Left hindlimb (tissue), 1 donor: Measurements from ENCODE around the gene CFAP298.
"Not testable (repeated sequence)": the region's sequence is repeated elsewhere in the genome, so short reads cannot be mapped to it uniquely, and the experiment has no call there.

ENCODE experiments used
- DNase-seq: peaks from one replicate; pipeline ENCODE4 v3.0.0-alpha.2; 2018

The CFAP298 gene

GRCh38 chr21:32612075-32612998 lies at the start of gene CFAP298:
Gene CFAP298 (minus strand): TSS chr21:32612377. CDS start chr21:32612243, 134 bp downstream.
- DNase-seq: peak; percentile 95

- DNase-seq: not testable (repeated sequence)
Observed at GRCh38 chr21:32661026-32661782, 49.0 kb upstream of the CFAP298 start.

GRCh38 chr21:32658524-32658923 lies 46.3 kb upstream of the CFAP298 start:
- DNase-seq: no peak

- DNase-seq: no peak
Observed at GRCh38 chr21:32653326-32653901, 41.2 kb upstream of the CFAP298 start.

- DNase-seq: no peak
Observed at GRCh38 chr21:32648165-32648564, 36.0 kb upstream of the CFAP298 start.

- DNase-seq: no peak
Observed at GRCh38 chr21:32645261-32646182, 33.3 kb upstream of the CFAP298 start.

- DNase-seq: no peak
Observed at GRCh38 chr21:32641710-32642698, 29.8 kb upstream of the CFAP298 start.

GRCh38 chr21:32626621-32627196 lies 14.5 kb upstream of the CFAP298 start:
- no peak for DNase-seq

- DNase-seq: not testable (repeated sequence)
Observed at GRCh38 chr21:32618218-32618617, 6.0 kb upstream of the CFAP298 start.

GRCh38 chr21:32613436-32614043 lies 1.4 kb upstream of the CFAP298 start:
- no peak for DNase-seq

GRCh38 chr21:32612999-32613337 lies 791 bp upstream of the CFAP298 start:
- no peak for DNase-seq

GRCh38 chr21:32611471-32611997 lies 643 bp downstream of the CFAP298 start:
- DNase-seq: peak; percentile 49

- DNase-seq: not testable (repeated sequence)
Observed at GRCh38 chr21:32610940-32611339, 1.2 kb downstream of the CFAP298 start.

GRCh38 chr21:32608851-32609250 lies 3.3 kb downstream of the CFAP298 start:
- no peak for DNase-seq

GRCh38 chr21:32605469-32605868 lies 6.7 kb downstream of the CFAP298 start:
- DNase-seq: no peak

GRCh38 chr21:32604464-32604863 lies 7.7 kb downstream of the CFAP298 start:
- no peak for DNase-seq

GRCh38 chr21:32603131-32603530 lies 9.0 kb downstream of the CFAP298 start:
- no peak for DNase-seq

- no peak for DNase-seq
Observed at GRCh38 chr21:32602099-32602498, 10.1 kb downstream of the CFAP298 start.

GRCh38 chr21:32599526-32599925 lies 12.7 kb downstream of the CFAP298 start:
- no peak for DNase-seq

GRCh38 chr21:32599091-32599490 lies 13.1 kb downstream of the CFAP298 start:
- no peak for DNase-seq
